ENCODE data around the gene HMGCL.
"Not testable (repeated sequence)": the region's sequence is repeated elsewhere in the genome, so short reads cannot be mapped to it uniquely, and the experiment has no call there.

Gene HMGCL

GRCh38 chr1:23796466-23797271 is 28.6 kb downstream of the HMGCL start:
- Histone ChIP-seq H2BK120ac (ENCODE audit: low read depth, low read length) (no peak overlapping the region), H2AK5ac (ENCODE audit: low read length) (no peak overlapping the region), H3K4ac (ENCODE audit: low read depth, low read length) (no peak overlapping the region), H3K27ac (ENCODE audit: low read depth, low read length) (no peak overlapping the region), H2BK15ac (replicated peaks; ENCODE audit: low read depth) (no peak overlapping the region), H3K79me2 (ENCODE audit: control insufficient read depth, insufficient read depth, low read length) (peaks cover 14% of the 10 kb centered on the region), H3K18ac (ENCODE audit: low read length) (no peak overlapping the region), H3K27me3 (ENCODE audit: insufficient read depth, low read length, poor library complexity) (no peaks in the 10 kb centered on the region), H3K4me3 (ENCODE audit: low read length) (no peak overlapping the region), H4K5ac (ENCODE audit: low read length) (no peak overlapping the region), H3K79me1 (ENCODE audit: low read length) (peaks cover 3% of the 10 kb centered on the region), H3K9ac (ENCODE audit: low read length) (no peak overlapping the region), H3K4me2 (ENCODE audit: low read length) (no peak overlapping the region), H3K36me3 (ENCODE audit: control insufficient read depth, insufficient read depth, low read length) (peaks cover 5% of the 10 kb centered on the region), H4K8ac (ENCODE audit: low read depth, low read length) (no peak overlapping the region), H3K4me1 (ENCODE audit: control insufficient read depth, low read depth, low read length) (peaks cover 1% of the 10 kb centered on the region), H3K23ac (ENCODE audit: low read length) (no peak overlapping the region), H3K56ac (ENCODE audit: low read length) (no peak overlapping the region), H2BK5ac (ENCODE audit: low read length) (no peak overlapping the region)
- DNase-seq, result no peak
- no CpG with 5 or more reads among the region's 17 CpGs for WGBS (ENCODE audit: extremely low coverage, insufficient coverage, low lambda C conversion rate)

GRCh38 chr1:23795676-23796465 is 29.4 kb downstream of the HMGCL start:
- Histone ChIP-seq H3K79me2 (ENCODE audit: control insufficient read depth, insufficient read depth, low read length) (peaks cover 18% of the 10 kb centered on the region), H2BK120ac (ENCODE audit: low read depth, low read length) (no peak overlapping the region), H2AK5ac (ENCODE audit: low read length) (no peak overlapping the region), H3K27me3 (ENCODE audit: insufficient read depth, low read length, poor library complexity) (no peaks in the 10 kb centered on the region), H3K4me3 (ENCODE audit: low read length) (no peak overlapping the region), H3K18ac (ENCODE audit: low read length) (no peak overlapping the region), H3K27ac (ENCODE audit: low read depth, low read length) (no peak overlapping the region), H3K4me2 (ENCODE audit: low read length) (no peak overlapping the region), H4K5ac (ENCODE audit: low read length) (no peak overlapping the region), H2BK15ac (replicated peaks; ENCODE audit: low read depth) (no peak overlapping the region), H3K9ac (ENCODE audit: low read length) (no peak overlapping the region), H3K4me1 (ENCODE audit: control insufficient read depth, low read depth, low read length) (peaks cover 1% of the 10 kb centered on the region), H3K23ac (ENCODE audit: low read length) (no peak overlapping the region), H4K8ac (ENCODE audit: low read depth, low read length) (no peak overlapping the region), H2BK5ac (ENCODE audit: low read length) (no peak overlapping the region), H3K4ac (ENCODE audit: low read depth, low read length) (no peak overlapping the region), H3K56ac (ENCODE audit: low read length) (no peak overlapping the region), H3K79me1 (ENCODE audit: low read length) (peaks cover 3% of the 10 kb centered on the region), H3K36me3 (ENCODE audit: control insufficient read depth, insufficient read depth, low read length) (peaks cover 5% of the 10 kb centered on the region)
- WGBS (ENCODE audit: extremely low coverage, insufficient coverage, low lambda C conversion rate), result no CpG with 5 or more reads among the region's 16 CpGs
- DNase-seq, result no peak

DNA sequence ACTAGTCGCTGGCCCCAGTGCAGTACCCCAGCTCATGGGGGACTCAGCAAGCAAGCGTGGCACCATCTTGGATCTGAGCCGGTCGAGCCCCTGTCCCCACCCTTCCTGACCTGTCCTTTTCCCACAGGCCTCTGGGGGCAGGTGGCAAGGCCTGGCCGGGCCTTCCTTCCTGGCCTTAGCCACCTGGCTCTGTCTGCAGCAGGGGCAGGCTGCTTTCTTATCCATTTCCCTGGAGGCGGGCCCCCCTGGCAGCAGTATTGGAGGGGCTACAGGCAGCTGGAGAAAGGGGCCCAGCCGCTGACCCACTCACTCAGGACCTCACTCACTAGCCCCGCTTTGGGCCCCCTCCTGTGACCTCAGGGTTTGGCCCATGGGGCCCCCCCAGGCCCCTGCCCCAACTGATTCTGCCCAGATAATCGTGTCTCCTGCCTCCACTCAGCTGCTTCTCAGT is 30.5 kb downstream of the HMGCL start:
- not testable (repeated sequence) for H3K4me1 ChIP-seq (ENCODE audit: control insufficient read depth, low read depth, low read length); H2BK5ac ChIP-seq (ENCODE audit: low read length); H4K5ac ChIP-seq (ENCODE audit: low read length); H3K4me3 ChIP-seq (ENCODE audit: low read length); H3K9ac ChIP-seq (ENCODE audit: low read length); H3K23ac ChIP-seq (ENCODE audit: low read length); H2AK5ac ChIP-seq (ENCODE audit: low read length); H3K18ac ChIP-seq (ENCODE audit: low read length); H3K56ac ChIP-seq (ENCODE audit: low read length); H4K8ac ChIP-seq (ENCODE audit: low read depth, low read length); H3K27me3 ChIP-seq (ENCODE audit: insufficient read depth, low read length, poor library complexity); H3K27ac ChIP-seq (ENCODE audit: low read depth, low read length); H3K4ac ChIP-seq (ENCODE audit: low read depth, low read length); DNase-seq; H2BK120ac ChIP-seq (ENCODE audit: low read depth, low read length); H3K4me2 ChIP-seq (ENCODE audit: low read length); H3K79me1 ChIP-seq (ENCODE audit: low read length); H2BK15ac ChIP-seq (replicated peaks; ENCODE audit: low read depth); H3K36me3 ChIP-seq (ENCODE audit: control insufficient read depth, insufficient read depth, low read length)
- WGBS (ENCODE audit: extremely low coverage, insufficient coverage, low lambda C conversion rate), result no CpG with 5 or more reads among the region's 9 CpGs
- H3K79me2 ChIP-seq (ENCODE audit: control insufficient read depth, insufficient read depth, low read length), result peaks cover 18% of the 10 kb centered on the region

DNA sequence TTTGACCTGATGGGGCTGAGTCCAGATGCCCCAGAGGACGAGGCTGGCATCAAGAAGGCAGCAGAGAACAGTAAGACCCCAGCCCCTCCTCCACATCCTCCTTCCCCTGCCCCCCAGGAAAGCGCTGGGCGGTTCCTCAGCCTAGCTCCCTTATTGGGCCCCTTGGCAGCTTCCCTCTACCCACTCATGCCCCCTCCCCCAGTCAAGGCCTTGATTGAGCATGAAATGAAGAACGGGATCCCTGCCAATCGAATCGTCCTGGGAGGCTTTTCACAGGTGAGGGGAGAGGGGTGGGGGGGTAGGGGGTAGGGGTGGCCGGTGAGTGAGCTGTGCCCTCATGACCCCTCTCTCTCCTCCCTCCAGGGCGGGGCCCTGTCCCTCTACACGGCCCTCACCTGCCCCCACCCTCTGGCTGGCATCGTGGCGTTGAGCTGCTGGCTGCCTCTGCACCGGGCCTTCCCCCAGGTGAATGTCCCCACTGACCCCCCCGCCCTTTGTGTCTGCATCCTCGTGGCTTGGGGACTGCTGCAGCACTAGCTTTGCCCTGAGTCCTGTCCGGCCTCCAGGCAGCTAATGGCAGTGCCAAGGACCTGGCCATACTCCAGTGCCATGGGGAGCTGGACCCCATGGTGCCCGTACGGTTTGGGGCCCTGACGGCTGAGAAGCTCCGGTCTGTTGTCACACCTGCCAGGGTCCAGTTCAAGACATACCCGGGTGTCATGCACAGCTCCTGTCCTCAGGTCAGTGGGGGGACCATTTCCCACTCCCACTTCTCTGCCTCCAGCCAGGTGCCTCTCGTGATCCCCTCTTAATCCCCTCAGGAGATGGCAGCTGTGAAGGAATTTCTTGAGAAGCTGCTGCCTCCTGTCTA is 31.1 kb downstream of the HMGCL start:
- no peak overlapping the region for H3K9ac ChIP-seq (ENCODE audit: low read length)
- no peak overlapping the region for H4K8ac ChIP-seq (ENCODE audit: low read depth, low read length)
- WGBS (ENCODE audit: extremely low coverage, insufficient coverage, low lambda C conversion rate), result no CpG with 5 or more reads among the region's 21 CpGs
- H3K56ac ChIP-seq (ENCODE audit: low read length), result no peak overlapping the region
- DNase-seq, result no peak
- no peak overlapping the region for H3K4me3 ChIP-seq (ENCODE audit: low read length)
- H3K4me1 ChIP-seq (ENCODE audit: control insufficient read depth, low read depth, low read length), result peaks cover 6% of the 10 kb centered on the region
- no peak overlapping the region for H2BK15ac ChIP-seq (replicated peaks; ENCODE audit: low read depth)
- peaks cover 5% of the 10 kb centered on the region for H3K36me3 ChIP-seq (ENCODE audit: control insufficient read depth, insufficient read depth, low read length)
- no peak overlapping the region for H3K18ac ChIP-seq (ENCODE audit: low read length)
- H3K27me3 ChIP-seq (ENCODE audit: insufficient read depth, low read length, poor library complexity), result no peaks in the 10 kb centered on the region
- H3K4ac ChIP-seq (ENCODE audit: low read depth, low read length), result no peak overlapping the region
- peaks cover 3% of the 10 kb centered on the region for H3K79me1 ChIP-seq (ENCODE audit: low read length)
- no peak overlapping the region for H3K4me2 ChIP-seq (ENCODE audit: low read length)
- H2BK120ac ChIP-seq (ENCODE audit: low read depth, low read length), result no peak overlapping the region
- peaks cover 18% of the 10 kb centered on the region for H3K79me2 ChIP-seq (ENCODE audit: control insufficient read depth, insufficient read depth, low read length)
- H2BK5ac ChIP-seq (ENCODE audit: low read length), result no peak overlapping the region
- no peak overlapping the region for H4K5ac ChIP-seq (ENCODE audit: low read length)
- no peak overlapping the region for H2AK5ac ChIP-seq (ENCODE audit: low read length)
- no peak overlapping the region for H3K23ac ChIP-seq (ENCODE audit: low read length)
- no peak overlapping the region for H3K27ac ChIP-seq (ENCODE audit: low read depth, low read length)

DNA sequence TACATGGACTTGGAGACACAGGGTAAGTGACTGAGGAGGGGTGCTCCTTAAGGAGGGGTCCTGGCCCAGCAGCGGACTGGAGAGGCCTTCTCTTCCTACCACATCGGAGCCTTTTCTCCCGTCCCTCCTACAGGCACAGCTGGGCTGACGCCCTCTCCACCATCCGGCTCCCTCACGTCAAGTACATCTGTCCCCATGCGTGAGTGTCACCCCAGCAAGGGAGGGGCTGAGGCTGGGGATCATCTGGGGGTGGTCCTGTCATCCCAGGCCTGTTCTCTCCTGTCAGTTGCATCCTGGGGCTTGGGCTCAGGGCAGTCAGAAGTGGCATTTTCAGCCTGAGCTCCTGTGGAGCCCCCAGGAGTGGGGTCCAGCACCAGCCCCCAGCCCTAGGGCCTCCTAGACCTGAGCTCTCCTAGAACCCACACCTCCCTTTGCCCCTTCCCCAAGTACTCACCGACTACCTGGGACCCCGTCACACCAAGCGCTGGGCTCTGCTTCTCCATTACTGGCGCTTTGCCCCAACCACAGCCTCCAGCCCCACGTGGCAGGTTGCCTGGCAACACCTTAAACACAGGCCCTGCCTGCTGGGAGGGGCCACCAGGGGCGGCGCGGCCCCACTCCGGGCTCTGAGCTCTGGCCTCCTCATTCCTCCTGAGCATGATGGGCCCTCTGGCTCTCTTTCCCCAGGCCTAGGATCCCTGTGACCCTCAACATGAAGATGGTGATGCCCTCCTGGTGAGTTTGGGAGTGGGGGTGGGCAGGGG is 32.0 kb downstream of the HMGCL start:
- DNase-seq, result peak; percentile 43
- Histone ChIP-seq H4K8ac (ENCODE audit: low read depth, low read length) (no peak overlapping the region), H3K56ac (ENCODE audit: low read length) (peak overlapping the region; percentile 42), H2BK5ac (ENCODE audit: low read length) (no peak overlapping the region), H3K4ac (ENCODE audit: low read depth, low read length) (no peak overlapping the region), H3K23ac (ENCODE audit: low read length) (no peak overlapping the region), H3K18ac (ENCODE audit: low read length) (no peak overlapping the region), H3K4me3 (ENCODE audit: low read length) (no peak overlapping the region), H3K36me3 (ENCODE audit: control insufficient read depth, insufficient read depth, low read length) (peaks cover 5% of the 10 kb centered on the region), H3K79me2 (ENCODE audit: control insufficient read depth, insufficient read depth, low read length) (peaks cover 18% of the 10 kb centered on the region), H3K79me1 (ENCODE audit: low read length) (peaks cover 3% of the 10 kb centered on the region), H2BK120ac (ENCODE audit: low read depth, low read length) (no peak overlapping the region), H3K9ac (ENCODE audit: low read length) (peak overlapping the region; percentile 78), H3K4me1 (ENCODE audit: control insufficient read depth, low read depth, low read length) (peaks cover 4% of the 10 kb centered on the region), H4K5ac (ENCODE audit: low read length) (no peak overlapping the region), H2BK15ac (replicated peaks; ENCODE audit: low read depth) (no peak overlapping the region), H3K4me2 (ENCODE audit: low read length) (no peak overlapping the region), H3K27me3 (ENCODE audit: insufficient read depth, low read length, poor library complexity) (no peaks in the 10 kb centered on the region), H2AK5ac (ENCODE audit: low read length) (no peak overlapping the region), H3K27ac (ENCODE audit: low read depth, low read length) (no peak overlapping the region)
- WGBS (ENCODE audit: extremely low coverage, insufficient coverage, low lambda C conversion rate), result no CpG with 5 or more reads among the region's 16 CpGs
